ENCODE measurements around the gene TOR4A.

DNA sequence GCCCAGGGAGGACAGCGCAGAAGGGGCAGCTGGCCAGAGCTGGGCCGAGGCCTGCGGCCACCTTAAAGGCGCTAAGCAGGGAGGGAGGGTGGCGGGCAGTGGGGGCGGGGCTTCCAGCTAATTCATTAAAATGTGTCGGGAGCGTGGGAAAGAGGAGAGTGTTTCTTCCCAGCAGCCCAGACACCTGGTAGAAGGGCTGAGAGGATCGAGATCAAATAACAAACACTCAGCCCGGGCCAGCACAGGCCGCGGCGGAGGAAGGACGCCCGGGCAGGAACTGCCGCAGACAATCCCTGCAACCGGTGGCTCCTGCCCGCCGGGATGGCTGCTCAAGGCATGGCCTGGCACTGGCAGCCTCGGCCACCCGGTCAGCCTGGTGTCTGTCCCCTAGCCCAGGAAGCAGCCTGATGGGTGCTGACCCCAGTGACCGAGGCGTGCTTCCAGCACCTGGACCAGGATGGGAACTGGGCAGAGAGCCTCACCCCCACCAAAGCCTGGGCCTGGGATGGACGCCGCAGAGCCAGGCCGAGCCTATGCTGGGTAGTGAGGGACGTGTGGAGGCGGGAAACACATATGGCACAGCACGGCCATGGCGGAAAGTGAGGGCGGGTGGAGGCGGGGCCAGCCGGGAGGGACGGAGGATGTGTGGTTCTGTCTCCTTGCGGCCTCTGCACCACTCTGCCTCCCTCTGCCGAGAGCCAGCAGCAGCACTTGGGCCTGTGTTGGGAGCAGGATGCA is 27.7 kb downstream of the TOR4A start:
- TF ChIP-seq, protein P1, sequence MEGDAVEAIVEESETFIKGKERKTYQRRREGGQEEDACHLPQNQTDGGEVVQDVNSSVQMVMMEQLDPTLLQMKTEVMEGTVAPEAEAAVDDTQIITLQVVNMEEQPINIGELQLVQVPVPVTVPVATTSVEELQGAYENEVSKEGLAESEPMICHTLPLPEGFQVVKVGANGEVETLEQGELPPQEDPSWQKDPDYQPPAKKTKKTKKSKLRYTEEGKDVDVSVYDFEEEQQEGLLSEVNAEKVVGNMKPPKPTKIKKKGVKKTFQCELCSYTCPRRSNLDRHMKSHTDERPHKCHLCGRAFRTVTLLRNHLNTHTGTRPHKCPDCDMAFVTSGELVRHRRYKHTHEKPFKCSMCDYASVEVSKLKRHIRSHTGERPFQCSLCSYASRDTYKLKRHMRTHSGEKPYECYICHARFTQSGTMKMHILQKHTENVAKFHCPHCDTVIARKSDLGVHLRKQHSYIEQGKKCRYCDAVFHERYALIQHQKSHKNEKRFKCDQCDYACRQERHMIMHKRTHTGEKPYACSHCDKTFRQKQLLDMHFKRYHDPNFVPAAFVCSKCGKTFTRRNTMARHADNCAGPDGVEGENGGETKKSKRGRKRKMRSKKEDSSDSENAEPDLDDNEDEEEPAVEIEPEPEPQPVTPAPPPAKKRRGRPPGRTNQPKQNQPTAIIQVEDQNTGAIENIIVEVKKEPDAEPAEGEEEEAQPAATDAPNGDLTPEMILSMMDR (conservative IDR thresholded peaks at IDR 0.05; ENCODE audit: low read depth, low read length) = no peak
- TF ChIP-seq EZH2 (IDR thresholded peaks at IDR 0.05; ENCODE audit: low read length, unreplicated experiment) = no peak
- no peak for TF ChIP-seq EZH2phosphoT487 (IDR thresholded peaks at IDR 0.05; ENCODE audit: borderline replicate concordance, low read length)
